B cell (primary cell): ENCODE data around the gene CFTR.

ENCODE experiments used
- EZH2 ChIP-seq: IDR thresholded peaks from 2 replicates; pipeline ENCODE4 v1.6.1; 2012; ENCODE audit warnings: borderline replicate concordance, low read depth, mild to moderate bottlenecking, moderate library complexity, low read length; ENCODE audit not compliant: insufficient read depth, poor library complexity, severe bottlenecking
- TF ChIP-seq, protein P1 (sequence below): fragments of 200-600 bp; IDR thresholded peaks from one replicate; pipeline ENCODE4 v1.8.0; 2022; ENCODE audit warnings: antibody characterized with exemption, mild to moderate bottlenecking

DNA sequence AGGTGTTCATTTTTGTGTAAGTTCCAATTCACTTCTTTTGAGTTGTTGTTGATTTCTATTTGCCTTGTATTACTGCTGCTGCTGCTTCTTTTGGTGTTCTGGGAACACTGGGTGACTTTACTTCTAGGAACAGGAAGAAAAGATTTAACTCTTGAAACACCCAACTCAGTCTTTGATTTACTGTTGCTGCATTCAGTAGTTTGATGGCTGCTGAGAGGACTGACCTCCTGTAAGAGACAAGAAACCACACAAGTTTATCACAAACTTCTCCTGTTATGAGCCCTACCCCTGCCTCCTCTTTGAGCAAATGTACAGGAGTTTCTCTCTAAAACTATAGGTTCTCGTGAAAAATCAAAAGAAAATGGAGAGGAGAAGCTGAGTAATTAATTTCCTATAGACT lies 231.7 kb downstream of the CFTR start:
- TF ChIP-seq, protein P1, sequence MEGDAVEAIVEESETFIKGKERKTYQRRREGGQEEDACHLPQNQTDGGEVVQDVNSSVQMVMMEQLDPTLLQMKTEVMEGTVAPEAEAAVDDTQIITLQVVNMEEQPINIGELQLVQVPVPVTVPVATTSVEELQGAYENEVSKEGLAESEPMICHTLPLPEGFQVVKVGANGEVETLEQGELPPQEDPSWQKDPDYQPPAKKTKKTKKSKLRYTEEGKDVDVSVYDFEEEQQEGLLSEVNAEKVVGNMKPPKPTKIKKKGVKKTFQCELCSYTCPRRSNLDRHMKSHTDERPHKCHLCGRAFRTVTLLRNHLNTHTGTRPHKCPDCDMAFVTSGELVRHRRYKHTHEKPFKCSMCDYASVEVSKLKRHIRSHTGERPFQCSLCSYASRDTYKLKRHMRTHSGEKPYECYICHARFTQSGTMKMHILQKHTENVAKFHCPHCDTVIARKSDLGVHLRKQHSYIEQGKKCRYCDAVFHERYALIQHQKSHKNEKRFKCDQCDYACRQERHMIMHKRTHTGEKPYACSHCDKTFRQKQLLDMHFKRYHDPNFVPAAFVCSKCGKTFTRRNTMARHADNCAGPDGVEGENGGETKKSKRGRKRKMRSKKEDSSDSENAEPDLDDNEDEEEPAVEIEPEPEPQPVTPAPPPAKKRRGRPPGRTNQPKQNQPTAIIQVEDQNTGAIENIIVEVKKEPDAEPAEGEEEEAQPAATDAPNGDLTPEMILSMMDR: no peak
- no peak for TF ChIP-seq EZH2
